SK-N-SH treated with all-trans-retinoic acid at 6 μM for 48 hours (cell line): ENCODE data around the gene BSN.

Experiments used
- ARNTL ChIP-seq: fragments of 450-650 bp; formaldehyde crosslinking; IDR thresholded peaks from 2 replicates; pipeline ENCODE4 v1.5.0; 2020; ENCODE audit warnings: low read depth, mild to moderate bottlenecking, moderate library complexity, borderline replicate concordance
- BACH2 ChIP-seq: fragments of 250-450 bp; sonication (Bioruptor Pico); IDR thresholded peaks from 2 replicates; pipeline ENCODE4 v1.9.0; 2021; ENCODE audit warnings: mild to moderate bottlenecking, borderline replicate concordance
- GLIS3 ChIP-seq: fragments of 250-450 bp; sonication (Bioruptor Pico); IDR thresholded peaks from 2 replicates; pipeline ENCODE4 v1.5.0; 2020; ENCODE audit warnings: mild to moderate bottlenecking, moderate library complexity
- ISL1 ChIP-seq: fragments of 250-450 bp; sonication (Bioruptor Pico); IDR thresholded peaks from 2 replicates; pipeline ENCODE4 v2.1.2; 2022; ENCODE audit warnings: mild to moderate bottlenecking, moderate library complexity
- TOX ChIP-seq: fragments of 250-450 bp; sonication (Bioruptor Pico); IDR thresholded peaks from 2 replicates; pipeline ENCODE4 v1.8.0; 2021; ENCODE audit warnings: mild to moderate bottlenecking, moderate library complexity, borderline replicate concordance
- ZFP3 ChIP-seq: fragments of 250-450 bp; sonication (Bioruptor Pico); IDR thresholded peaks from 2 replicates; pipeline ENCODE4 v1.5.0; 2020; ENCODE audit warnings: mild to moderate bottlenecking, moderate library complexity
- ZFP30 ChIP-seq: fragments of 450-650 bp; formaldehyde crosslinking; IDR thresholded peaks from 2 replicates; pipeline ENCODE4 v1.5.0; 2022; ENCODE audit warnings: mild to moderate bottlenecking, moderate library complexity
- ZNF565 ChIP-seq: fragments of 450-650 bp; formaldehyde crosslinking; conservative IDR thresholded peaks from 2 replicates; pipeline ENCODE4 v1.5.0; 2020; ENCODE audit warnings: low read depth, mild to moderate bottlenecking, moderate library complexity
- TF ChIP-seq, protein P1 (sequence below): fragments of 250-450 bp; sonication (Bioruptor Pico); IDR thresholded peaks from 2 replicates; pipeline ENCODE4 v1.8.0; 2020; ENCODE audit warnings: mild to moderate bottlenecking, moderate library complexity, borderline replicate concordance
- TF ChIP-seq, protein P2 (sequence below): fragments of 250-450 bp; sonication (Bioruptor Pico); IDR thresholded peaks from 2 replicates; pipeline ENCODE4 v1.5.1; 2020; ENCODE audit warnings: low read depth, mild to moderate bottlenecking, moderate library complexity

DNA sequence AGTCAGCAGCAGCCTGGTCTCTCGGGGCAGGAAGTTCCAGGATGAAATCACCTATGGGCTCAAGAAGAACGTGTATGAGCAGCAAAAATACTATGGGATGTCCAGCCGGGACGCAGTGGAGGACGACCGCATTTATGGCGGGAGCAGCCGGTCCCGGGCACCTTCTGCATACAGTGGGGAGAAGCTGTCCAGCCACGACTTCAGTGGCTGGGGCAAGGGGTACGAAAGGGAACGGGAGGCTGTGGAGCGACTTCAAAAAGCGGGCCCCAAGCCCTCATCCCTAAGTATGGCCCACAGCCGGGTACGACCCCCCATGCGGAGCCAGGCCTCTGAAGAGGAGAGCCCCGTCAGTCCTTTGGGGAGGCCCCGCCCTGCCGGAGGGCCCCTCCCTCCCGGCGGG is 107.7 kb downstream of the BSN start:
- no peak for TF ChIP-seq ISL1
- TF ChIP-seq, protein P1, sequence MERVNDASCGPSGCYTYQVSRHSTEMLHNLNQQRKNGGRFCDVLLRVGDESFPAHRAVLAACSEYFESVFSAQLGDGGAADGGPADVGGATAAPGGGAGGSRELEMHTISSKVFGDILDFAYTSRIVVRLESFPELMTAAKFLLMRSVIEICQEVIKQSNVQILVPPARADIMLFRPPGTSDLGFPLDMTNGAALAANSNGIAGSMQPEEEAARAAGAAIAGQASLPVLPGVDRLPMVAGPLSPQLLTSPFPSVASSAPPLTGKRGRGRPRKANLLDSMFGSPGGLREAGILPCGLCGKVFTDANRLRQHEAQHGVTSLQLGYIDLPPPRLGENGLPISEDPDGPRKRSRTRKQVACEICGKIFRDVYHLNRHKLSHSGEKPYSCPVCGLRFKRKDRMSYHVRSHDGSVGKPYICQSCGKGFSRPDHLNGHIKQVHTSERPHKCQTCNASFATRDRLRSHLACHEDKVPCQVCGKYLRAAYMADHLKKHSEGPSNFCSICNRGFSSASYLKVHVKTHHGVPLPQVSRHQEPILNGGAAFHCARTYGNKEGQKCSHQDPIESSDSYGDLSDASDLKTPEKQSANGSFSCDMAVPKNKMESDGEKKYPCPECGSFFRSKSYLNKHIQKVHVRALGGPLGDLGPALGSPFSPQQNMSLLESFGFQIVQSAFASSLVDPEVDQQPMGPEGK (CRISPR knock-in tag), result no peak
- TF ChIP-seq ZNF565 (CRISPR knock-in tag), result no peak
- TF ChIP-seq ZFP30 (CRISPR knock-in tag), result no peak
- no peak for TF ChIP-seq TOX (CRISPR knock-in tag)
- TF ChIP-seq BACH2, result no peak
- no peak for TF ChIP-seq ARNTL (CRISPR knock-in tag)
- TF ChIP-seq, protein P2, sequence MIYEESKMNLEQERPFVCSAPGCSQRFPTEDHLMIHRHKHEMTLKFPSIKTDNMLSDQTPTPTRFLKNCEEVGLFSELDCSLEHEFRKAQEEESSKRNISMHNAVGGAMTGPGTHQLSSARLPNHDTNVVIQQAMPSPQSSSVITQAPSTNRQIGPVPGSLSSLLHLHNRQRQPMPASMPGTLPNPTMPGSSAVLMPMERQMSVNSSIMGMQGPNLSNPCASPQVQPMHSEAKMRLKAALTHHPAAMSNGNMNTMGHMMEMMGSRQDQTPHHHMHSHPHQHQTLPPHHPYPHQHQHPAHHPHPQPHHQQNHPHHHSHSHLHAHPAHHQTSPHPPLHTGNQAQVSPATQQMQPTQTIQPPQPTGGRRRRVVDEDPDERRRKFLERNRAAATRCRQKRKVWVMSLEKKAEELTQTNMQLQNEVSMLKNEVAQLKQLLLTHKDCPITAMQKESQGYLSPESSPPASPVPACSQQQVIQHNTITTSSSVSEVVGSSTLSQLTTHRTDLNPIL, result no peak
- TF ChIP-seq ZFP3 (CRISPR knock-in tag), result no peak
- TF ChIP-seq GLIS3, result no peak
